Prostate gland (tissue), 2 donors: Measurements from ENCODE around the gene DNAH5.

Experiments
- POLR2AphosphoS5 ChIP-seq: sonication (generic); formaldehyde crosslinking; IDR thresholded peaks from one replicate; pipeline ENCODE4 v1.6.1; 2017; ENCODE audit warnings: antibody characterized with exemption
- TF ChIP-seq, protein P1 (sequence below), 4 experiments: fragments of 200-600 bp in 2 of 4; fragments of 450-650 bp in 2 of 4; sonication (generic) in 2 of 4; IDR thresholded peaks; 1 replicate in 3 of 4; 2 replicates in 1 of 4; pipeline ENCODE4 v1.5.1; 2016 to 2019; ENCODE audit warnings: antibody characterized with exemption in 4 of 4, mild to moderate bottlenecking in 2 of 4, moderate library complexity in 2 of 4

DNA sequence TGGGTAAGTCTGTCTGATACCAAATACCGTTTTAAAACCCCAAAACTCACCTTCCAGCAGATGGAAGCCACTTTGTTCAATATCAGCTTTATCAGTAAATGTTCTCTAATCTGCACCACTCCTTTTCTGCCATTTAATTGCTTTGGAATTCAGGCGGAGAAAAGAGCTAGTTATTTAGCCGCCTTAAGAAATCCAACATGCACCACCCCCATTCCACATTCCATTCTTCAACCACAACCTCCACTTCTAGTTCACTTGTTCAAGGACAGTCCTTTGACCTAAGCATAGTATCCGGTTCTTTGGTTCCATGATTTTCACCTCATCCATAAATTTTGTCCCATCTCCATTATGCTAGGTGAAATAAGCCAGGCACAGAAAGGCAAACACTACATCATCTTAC, 240.1 kb downstream of the DNAH5 start:
- TF ChIP-seq, protein P1, sequence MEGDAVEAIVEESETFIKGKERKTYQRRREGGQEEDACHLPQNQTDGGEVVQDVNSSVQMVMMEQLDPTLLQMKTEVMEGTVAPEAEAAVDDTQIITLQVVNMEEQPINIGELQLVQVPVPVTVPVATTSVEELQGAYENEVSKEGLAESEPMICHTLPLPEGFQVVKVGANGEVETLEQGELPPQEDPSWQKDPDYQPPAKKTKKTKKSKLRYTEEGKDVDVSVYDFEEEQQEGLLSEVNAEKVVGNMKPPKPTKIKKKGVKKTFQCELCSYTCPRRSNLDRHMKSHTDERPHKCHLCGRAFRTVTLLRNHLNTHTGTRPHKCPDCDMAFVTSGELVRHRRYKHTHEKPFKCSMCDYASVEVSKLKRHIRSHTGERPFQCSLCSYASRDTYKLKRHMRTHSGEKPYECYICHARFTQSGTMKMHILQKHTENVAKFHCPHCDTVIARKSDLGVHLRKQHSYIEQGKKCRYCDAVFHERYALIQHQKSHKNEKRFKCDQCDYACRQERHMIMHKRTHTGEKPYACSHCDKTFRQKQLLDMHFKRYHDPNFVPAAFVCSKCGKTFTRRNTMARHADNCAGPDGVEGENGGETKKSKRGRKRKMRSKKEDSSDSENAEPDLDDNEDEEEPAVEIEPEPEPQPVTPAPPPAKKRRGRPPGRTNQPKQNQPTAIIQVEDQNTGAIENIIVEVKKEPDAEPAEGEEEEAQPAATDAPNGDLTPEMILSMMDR (IDR thresholded peaks at IDR 0.05) = no peak
- TF ChIP-seq POLR2AphosphoS5 = no peak
